GM10266 (cell line): ENCODE data around the gene NOM1.

Experiments used
- DNase-seq: peaks from one replicate; pipeline ENCODE4 v3.0.0; 2012; ENCODE audit errors: extremely low spot score
- CTCF ChIP-seq: IDR thresholded peaks from 2 replicates; pipeline ENCODE4 v1.5.1; 2012; ENCODE audit warnings: mild to moderate bottlenecking, low read depth; ENCODE audit not compliant: control insufficient read depth, insufficient read depth; ENCODE audit errors: missing control alignments

Gene NOM1

GRCh38 chr7:157017603-157018327 lies 68.3 kb downstream of the NOM1 start:
- peak; percentile 42 for DNase-seq
- TF ChIP-seq CTCF: no peak

GRCh38 chr7:157018328-157018996 lies 69.0 kb downstream of the NOM1 start:
- no peak for TF ChIP-seq CTCF

GRCh38 chr7:157018997-157019608 lies 69.6 kb downstream of the NOM1 start:
- peak; percentile 43 for DNase-seq
- TF ChIP-seq CTCF: no peak

More at GRCh38 chr7:157018328-157018996, 69.0 kb downstream of the NOM1 start:
- DNase-seq: no peak

- TF ChIP-seq CTCF: no peak
- DNase-seq: no peak
Observed at GRCh38 chr7:157019718-157020451, 70.4 kb downstream of the NOM1 start.

- no peak for TF ChIP-seq CTCF
Observed at GRCh38 chr7:157020514-157021070, 71.1 kb downstream of the NOM1 start.

GRCh38 chr7:157021071-157021870 lies 71.8 kb downstream of the NOM1 start:
- no peak for DNase-seq
- no peak for TF ChIP-seq CTCF

More at GRCh38 chr7:157020514-157021070, 71.1 kb downstream of the NOM1 start:
- no peak for DNase-seq
